ENCODE data around the gene TEX55.

- TF ChIP-seq FEZF1 (tag by site-specific recombination; IDR thresholded peaks at IDR 0.05) (no peak), CTCF (tag by site-specific recombination; IDR thresholded peaks at IDR 0.05) (no peak), ZNF37A (tag by site-specific recombination; IDR thresholded peaks at IDR 0.05) (no peak)
These were observed 30.1 kb downstream of the TEX55 start for GRCh38 chr3:119175872-119176756.
